Raji (cell line): Measurements from ENCODE around the gene TRIM29.

Source experiments
- POLR2A ChIP-seq: IDR thresholded peaks from 2 replicates; pipeline ENCODE4 v1.6.1; 2011; ENCODE audit warnings: low read depth, low read length, control low read depth; ENCODE audit not compliant: insufficient read depth

Gene TRIM29

GRCh38 chr11:120137611-120138521 is at the start of gene TRIM29:
TRIM29 (minus strand) TSS chr11:120138113; CDS start chr11:120138031, 82 bp downstream.
- no peak for TF ChIP-seq POLR2A

GRCh38 chr11:120186774-120187591 is 49.1 kb upstream of the TRIM29 start:
- TF ChIP-seq POLR2A: no peak

GRCh38 chr11:120186456-120186773 is 48.5 kb upstream of the TRIM29 start:
- TF ChIP-seq POLR2A: no peak

- TF ChIP-seq POLR2A: no peak
Measured at GRCh38 chr11:120185706-120186455, 48.0 kb upstream of the TRIM29 start.

- TF ChIP-seq POLR2A: no peak
Measured at GRCh38 chr11:120184946-120185705, 47.2 kb upstream of the TRIM29 start.

GRCh38 chr11:120184371-120184945 is 46.5 kb upstream of the TRIM29 start:
- TF ChIP-seq POLR2A: no peak

- TF ChIP-seq POLR2A: no peak
Measured at GRCh38 chr11:120183701-120184141, 45.8 kb upstream of the TRIM29 start.

- no peak for TF ChIP-seq POLR2A
Measured at GRCh38 chr11:120182790-120183491, 45.0 kb upstream of the TRIM29 start.

- no peak for TF ChIP-seq POLR2A
Measured at GRCh38 chr11:120182372-120182771, 44.5 kb upstream of the TRIM29 start.

GRCh38 chr11:120181376-120181975 is 43.6 kb upstream of the TRIM29 start:
- TF ChIP-seq POLR2A: no peak

GRCh38 chr11:120180551-120181232 is 42.8 kb upstream of the TRIM29 start:
- TF ChIP-seq POLR2A: no peak

GRCh38 chr11:120179057-120179672 is 41.3 kb upstream of the TRIM29 start:
- no peak for TF ChIP-seq POLR2A

GRCh38 chr11:120178561-120179056 is 40.7 kb upstream of the TRIM29 start:
- no peak for TF ChIP-seq POLR2A
